Smooth muscle cell (in vitro differentiated cells): ENCODE results near the gene MAML2. TPM values are rescaled to one million over a fixed set of nuclear protein-coding genes. Genes with fewer than 3 reads are reported as not detected.

ENCODE experiments used
- DNase-seq: peaks from one replicate; lab custom pipeline; 2025; ENCODE audit not compliant: unreplicated experiment; lab: John Stamatoyannopoulos, UW
- H2AFZ ChIP-seq: fragments of 200-600 bp; sonication (generic); 2 replicates; pipeline ENCODE4 v1.6.0; 2016; ENCODE audit warnings: antibody characterized with exemption, low read depth, mild to moderate bottlenecking
- H3F3A ChIP-seq: fragments of 200-600 bp; sonication (generic); 2 replicates; pipeline ENCODE4 v1.6.0; 2017; ENCODE audit warnings: antibody characterized with exemption, low read depth
- H3K27ac ChIP-seq: fragments of 200-600 bp; sonication (generic); 2 replicates; pipeline ENCODE4 v1.5.1; 2016; ENCODE audit warnings: low read depth, mild to moderate bottlenecking
- H3K27me3 ChIP-seq: fragments of 200-600 bp; sonication (generic); 2 replicates; pipeline ENCODE4 v1.6.1; 2016; ENCODE audit warnings: low read depth, mild to moderate bottlenecking
- H3K36me3 ChIP-seq: fragments of 200-600 bp; sonication (generic); 2 replicates; pipeline ENCODE4 v1.5.1; 2016; ENCODE audit warnings: low read depth
- H3K4me1 ChIP-seq: fragments of 200-600 bp; sonication (generic); 2 replicates; pipeline ENCODE4 v1.5.1; 2016; ENCODE audit warnings: low read depth
- H3K4me2 ChIP-seq: fragments of 200-600 bp; sonication (generic); 2 replicates; pipeline ENCODE4 v1.6.0; 2016; ENCODE audit warnings: mild to moderate bottlenecking
- H3K4me3 ChIP-seq: fragments of 200-600 bp; sonication (generic); 2 replicates; pipeline ENCODE4 v1.5.1; 2016; ENCODE audit warnings: mild to moderate bottlenecking
- H3K79me2 ChIP-seq: fragments of 200-600 bp; sonication (generic); 2 replicates; pipeline ENCODE4 v1.6.0; 2016; ENCODE audit warnings: low read depth, mild to moderate bottlenecking
- H3K9ac ChIP-seq: fragments of 200-600 bp; sonication (generic); 2 replicates; pipeline ENCODE4 v1.6.0; 2016; ENCODE audit warnings: low read depth
- H3K9me3 ChIP-seq: fragments of 200-600 bp; sonication (generic); replicated peaks from 2 replicates; pipeline ENCODE4 v1.5.1; 2016; ENCODE audit warnings: low read depth
- H4K20me1 ChIP-seq: fragments of 200-600 bp; sonication (generic); 2 replicates; pipeline ENCODE4 v1.6.0; 2016; ENCODE audit warnings: low read depth
- CTCF ChIP-seq: fragments of 200-600 bp; sonication (generic); IDR thresholded peaks from 2 replicates; pipeline ENCODE4 v1.5.1; 2017; ENCODE audit warnings: borderline replicate concordance, mild to moderate bottlenecking, antibody characterized with exemption; ENCODE audit not compliant: insufficient read depth, poor library complexity, severe bottlenecking
- WGBS: methylation state at CpG from one replicate; pipeline ENCODE4 v1.1.7; 2016; ENCODE audit warnings: low lambda C conversion rate; 5-methylcytosine and 5-hydroxymethylcytosine counted together
- polyA plus RNA-seq: library from polyadenylated mRNA; unstranded; fragments of >200 nt; fragmentation: Nextera tagmentation; extraction: Ambion mirVana; gene quantifications from 2 replicates; pipeline ENCODE4 v1.2.1, GENCODE V29; 2016
- total RNA-seq: library from RNA; depleted of rRNA; stranded (reverse); fragments of >200 nt; gene quantifications from 2 replicates; pipeline ENCODE4 v1.2.3, GENCODE V29; 2014

MAML2 gene
- total and polyA plus RNA-seq, 2 experiments from 2014 or later, result 8.7 to 52.4 TPM

GRCh38 chr11:95950905-95951304 is 392.1 kb downstream of the MAML2 start:
- no peak overlapping the region for H3K4me3 ChIP-seq
- no peak overlapping the region for H3K9ac ChIP-seq
- H3K27ac ChIP-seq, result no peak overlapping the region
- H2AFZ ChIP-seq, result no peak overlapping the region
- no peak for DNase-seq
- no peaks in the 10 kb centered on the region for H3K27me3 ChIP-seq
- H3K36me3 ChIP-seq, result no peaks in the 10 kb centered on the region
- H3K79me2 ChIP-seq, result no peaks in the 10 kb centered on the region
- H3F3A ChIP-seq, result no peaks in the 10 kb centered on the region
- H3K9me3 ChIP-seq, result no peaks in the 10 kb centered on the region
- H3K4me2 ChIP-seq, result no peak overlapping the region
- H4K20me1 ChIP-seq, result no peaks in the 10 kb centered on the region
- H3K4me1 ChIP-seq, result no peaks in the 10 kb centered on the region
- TF ChIP-seq CTCF, result no peak

GRCh38 chr11:95948637-95949036 is 394.4 kb downstream of the MAML2 start:
- Histone ChIP-seq H3K4me3 (no peak overlapping the region), H4K20me1 (no peaks in the 10 kb centered on the region), H2AFZ (no peak overlapping the region), H3K9me3 (no peaks in the 10 kb centered on the region), H3K9ac (no peak overlapping the region), H3K27ac (no peak overlapping the region), H3K79me2 (no peaks in the 10 kb centered on the region), H3K36me3 (no peaks in the 10 kb centered on the region), H3K27me3 (no peaks in the 10 kb centered on the region), H3F3A (no peaks in the 10 kb centered on the region), H3K4me1 (no peaks in the 10 kb centered on the region), H3K4me2 (no peak overlapping the region)
- DNase-seq, result no peak
- 94% methylated on average over 3 of the region's 3 CpGs for WGBS
- no peak for TF ChIP-seq CTCF

- 90% methylated on average over 4 of the region's 4 CpGs for WGBS
- H3K9me3 ChIP-seq, result no peaks in the 10 kb centered on the region
- no peaks in the 10 kb centered on the region for H4K20me1 ChIP-seq
- H3K27me3 ChIP-seq, result no peaks in the 10 kb centered on the region
- no peak overlapping the region for H3K4me3 ChIP-seq
- no peak overlapping the region for H2AFZ ChIP-seq
- no peak for TF ChIP-seq CTCF
- H3K9ac ChIP-seq, result no peak overlapping the region
- DNase-seq, result no peak
- no peaks in the 10 kb centered on the region for H3K36me3 ChIP-seq
- no peaks in the 10 kb centered on the region for H3K79me2 ChIP-seq
- H3K4me1 ChIP-seq, result no peaks in the 10 kb centered on the region
- H3K4me2 ChIP-seq, result no peak overlapping the region
- H3F3A ChIP-seq, result no peaks in the 10 kb centered on the region
- no peak overlapping the region for H3K27ac ChIP-seq
Observed at GRCh38 chr11:95944623-95945022, 398.4 kb downstream of the MAML2 start.

GRCh38 chr11:95943546-95943945 is 399.4 kb downstream of the MAML2 start:
- no peaks in the 10 kb centered on the region for H4K20me1 ChIP-seq
- no peaks in the 10 kb centered on the region for H3K27me3 ChIP-seq
- no peaks in the 10 kb centered on the region for H3K79me2 ChIP-seq
- no peak overlapping the region for H3K9ac ChIP-seq
- H3K9me3 ChIP-seq, result no peaks in the 10 kb centered on the region
- no peaks in the 10 kb centered on the region for H3K36me3 ChIP-seq
- no peak overlapping the region for H2AFZ ChIP-seq
- no peak overlapping the region for H3K27ac ChIP-seq
- H3K4me1 ChIP-seq, result no peaks in the 10 kb centered on the region
- H3K4me2 ChIP-seq, result no peak overlapping the region
- WGBS, result 57% methylated on average over 1 of the region's 1 CpG
- DNase-seq, result no peak
- H3K4me3 ChIP-seq, result no peak overlapping the region
- no peaks in the 10 kb centered on the region for H3F3A ChIP-seq
- no peak for TF ChIP-seq CTCF
